ENCODE measurements around the gene PEX11B. TPM values are rescaled to one million over a fixed set of nuclear protein-coding genes. Genes with fewer than 3 reads are reported as not detected.

Gene PEX11B, protein sequence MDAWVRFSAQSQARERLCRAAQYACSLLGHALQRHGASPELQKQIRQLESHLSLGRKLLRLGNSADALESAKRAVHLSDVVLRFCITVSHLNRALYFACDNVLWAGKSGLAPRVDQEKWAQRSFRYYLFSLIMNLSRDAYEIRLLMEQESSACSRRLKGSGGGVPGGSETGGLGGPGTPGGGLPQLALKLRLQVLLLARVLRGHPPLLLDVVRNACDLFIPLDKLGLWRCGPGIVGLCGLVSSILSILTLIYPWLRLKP
- total RNA-seq, result 22.0 and 32.4 TPM in 2 replicates

DNA sequence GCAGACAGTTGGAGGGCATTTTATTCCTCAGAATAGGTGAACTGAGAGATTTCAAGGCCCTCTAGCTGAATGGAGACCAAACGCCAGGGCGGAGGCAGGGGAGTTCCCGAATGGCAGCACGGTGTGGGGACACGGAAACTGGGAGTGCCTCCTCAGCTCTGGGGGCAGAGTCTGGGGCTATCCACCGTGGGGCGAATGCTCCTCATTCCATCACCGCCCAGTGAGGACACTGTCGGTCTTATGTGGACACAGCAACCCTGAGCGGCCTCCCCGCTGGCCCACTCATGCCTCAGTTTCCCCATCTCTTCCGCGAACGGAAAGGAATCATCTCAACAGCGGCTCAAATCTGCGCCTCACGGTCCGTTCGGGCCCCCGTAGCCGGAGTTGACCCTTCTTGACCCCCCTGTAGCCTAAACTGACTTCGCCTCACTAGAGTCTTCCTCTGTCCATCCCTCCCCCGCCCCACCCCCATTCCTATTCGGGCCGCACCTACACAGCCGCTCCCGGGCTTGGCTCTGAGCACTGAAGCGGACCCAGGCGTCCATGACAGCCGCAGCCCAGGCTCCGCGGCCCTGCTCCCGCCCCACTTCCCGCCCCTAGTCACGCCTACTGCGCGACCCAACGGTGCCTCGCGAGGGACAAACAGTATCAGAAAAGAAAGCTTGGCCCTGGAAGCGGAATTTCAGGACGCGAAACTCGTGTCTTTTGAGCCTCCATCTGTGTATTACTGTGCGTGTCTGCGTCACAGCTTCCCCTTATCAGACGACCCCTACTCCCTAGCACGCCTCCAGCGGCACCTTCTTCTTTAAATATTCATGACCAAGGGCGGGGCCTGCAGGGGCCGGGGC lies at the start of gene PEX11B:
PEX11B (minus strand) TSS at position 574 of the 848 bp plus-strand sequence; CDS start at position 545, 29 bp downstream.

DNA sequence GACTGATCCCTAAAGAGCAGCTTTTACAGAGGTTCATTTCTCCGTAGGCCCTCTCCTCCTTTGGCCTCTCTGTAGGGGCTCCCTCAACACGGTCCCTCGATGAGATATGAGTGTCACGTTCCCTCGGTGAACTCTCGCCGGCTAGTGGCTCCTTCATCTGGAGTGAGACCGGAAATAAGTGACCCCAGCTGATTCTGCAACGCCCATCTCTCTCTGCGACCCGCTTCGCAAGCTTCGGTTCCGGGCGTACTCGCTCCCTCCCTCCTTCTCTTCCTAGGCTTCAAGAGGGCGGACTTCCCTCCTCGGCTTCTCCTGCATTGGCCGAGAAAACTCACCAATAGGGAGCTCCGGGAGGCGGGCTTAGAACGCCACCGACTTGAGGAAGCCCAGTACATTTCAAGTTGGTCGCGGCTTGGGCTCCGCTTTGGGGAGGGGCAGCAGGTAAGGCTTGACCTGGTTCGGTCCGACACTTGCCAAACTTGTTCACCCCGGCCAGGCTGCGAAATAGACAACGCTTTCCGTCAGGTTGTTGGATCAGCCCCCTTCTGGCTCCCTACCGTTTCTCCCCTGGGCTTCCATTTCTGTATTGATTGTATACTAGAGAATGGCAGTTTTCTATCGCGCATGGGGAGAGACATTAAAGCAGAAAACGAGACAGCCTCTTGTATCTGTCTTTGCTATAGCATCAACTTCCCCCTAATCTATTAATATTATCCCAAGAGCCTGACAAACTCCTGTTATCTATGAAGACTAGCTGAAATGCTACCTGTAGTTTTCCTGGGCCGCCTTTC lies 46.0 kb upstream of the PEX11B start, which contains the start of the genes ANKRD34A and POLR3GL:
ANKRD34A (minus strand) TSS at position 248 of the 791 bp plus-strand sequence. CDS start 2,816 bp downstream, outside the sequence.
POLR3GL (plus strand) TSS at position 363 of the 791 bp plus-strand sequence. CDS start 10,176 bp downstream, outside the sequence.

DNA sequence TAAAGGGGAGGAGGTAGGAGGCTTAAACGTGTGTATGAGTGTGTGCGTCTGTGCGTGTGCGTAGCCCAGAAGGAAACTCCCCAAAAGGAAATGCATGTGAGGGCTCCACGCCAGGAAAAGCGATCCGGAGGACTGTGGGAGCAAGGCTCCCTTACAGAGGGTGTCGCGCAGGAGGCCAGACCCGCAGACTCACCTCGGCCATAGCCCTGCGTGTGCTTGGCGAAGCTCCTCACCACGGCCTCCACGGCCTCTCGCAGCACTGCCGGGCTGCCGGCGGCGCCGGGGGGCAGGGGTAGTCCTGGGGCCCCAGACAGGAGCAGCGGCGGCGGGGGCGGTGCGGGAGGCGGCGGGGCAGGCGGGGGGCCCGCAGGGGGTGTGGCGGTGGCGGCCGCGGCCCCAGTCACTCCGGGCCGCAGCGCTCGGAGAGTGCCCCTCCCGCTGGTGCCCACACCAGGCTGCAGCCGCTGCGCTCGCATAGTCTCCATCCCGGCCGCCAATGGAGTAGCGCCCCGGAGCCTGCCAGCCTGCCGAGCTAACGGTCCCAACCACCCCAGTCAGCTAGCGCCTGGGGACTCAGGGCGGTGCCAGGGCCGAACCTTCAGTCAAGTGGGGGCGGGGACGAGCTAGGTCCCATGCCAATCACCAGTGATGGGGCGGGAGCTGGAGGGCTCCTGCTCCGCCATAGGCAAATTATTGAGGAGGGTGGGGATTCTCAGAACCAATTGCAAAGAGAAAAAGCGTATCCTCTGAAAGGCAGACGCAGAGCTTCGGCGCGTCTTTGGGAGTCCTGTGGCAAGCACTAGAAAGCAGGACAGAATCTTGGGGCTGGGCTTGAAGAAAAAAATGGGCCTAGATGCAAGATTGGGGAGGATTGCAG lies 39.2 kb upstream of the PEX11B start, which contains the start of gene LIX1L:
LIX1L (minus strand) TSS at position 575 of the 877 bp plus-strand sequence; CDS start at position 485, 90 bp downstream.

DNA sequence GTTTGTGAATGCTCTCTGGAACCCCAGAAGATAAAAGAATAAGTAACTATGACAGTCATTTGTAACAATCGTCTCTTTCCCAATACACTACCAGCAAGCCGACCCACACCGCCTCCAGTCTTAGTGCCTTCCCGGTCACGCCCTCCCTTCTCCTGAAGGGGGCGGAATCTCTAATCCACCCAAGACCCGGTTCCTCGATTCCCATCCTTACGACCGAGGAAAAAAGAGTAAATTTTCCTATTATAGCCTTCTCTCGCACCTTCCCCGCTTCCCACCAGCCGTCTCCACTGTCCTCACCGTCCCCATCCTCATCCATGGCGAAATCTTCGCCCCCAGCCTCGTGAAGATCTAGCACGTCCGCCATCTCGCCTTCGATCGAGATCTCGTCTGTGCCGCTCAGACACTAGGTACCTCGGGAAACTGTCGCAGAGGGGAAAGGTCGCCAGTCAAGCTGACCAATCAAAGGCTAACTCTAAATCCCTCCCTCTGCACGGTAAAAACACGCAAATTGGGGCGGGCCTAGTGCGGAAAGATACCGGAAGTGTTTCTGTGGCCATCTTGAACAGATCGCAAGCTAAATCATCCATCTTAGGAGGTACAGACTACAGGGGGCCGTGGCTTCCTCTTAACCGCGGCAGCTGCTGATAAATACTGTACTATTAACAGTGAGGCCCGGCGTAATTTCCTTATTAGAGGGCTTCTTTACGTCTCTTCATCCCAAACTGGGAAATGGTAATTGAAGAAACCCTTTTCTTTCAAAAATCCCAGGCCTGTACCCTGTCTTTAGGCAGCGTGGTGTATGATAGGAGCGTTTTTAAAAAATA lies 8.8 kb upstream of the PEX11B start, which contains the start of gene RBM8A:
RBM8A (minus strand) TSS at position 422 of the 824 bp plus-strand sequence; CDS start at position 364, 58 bp downstream.

DNA sequence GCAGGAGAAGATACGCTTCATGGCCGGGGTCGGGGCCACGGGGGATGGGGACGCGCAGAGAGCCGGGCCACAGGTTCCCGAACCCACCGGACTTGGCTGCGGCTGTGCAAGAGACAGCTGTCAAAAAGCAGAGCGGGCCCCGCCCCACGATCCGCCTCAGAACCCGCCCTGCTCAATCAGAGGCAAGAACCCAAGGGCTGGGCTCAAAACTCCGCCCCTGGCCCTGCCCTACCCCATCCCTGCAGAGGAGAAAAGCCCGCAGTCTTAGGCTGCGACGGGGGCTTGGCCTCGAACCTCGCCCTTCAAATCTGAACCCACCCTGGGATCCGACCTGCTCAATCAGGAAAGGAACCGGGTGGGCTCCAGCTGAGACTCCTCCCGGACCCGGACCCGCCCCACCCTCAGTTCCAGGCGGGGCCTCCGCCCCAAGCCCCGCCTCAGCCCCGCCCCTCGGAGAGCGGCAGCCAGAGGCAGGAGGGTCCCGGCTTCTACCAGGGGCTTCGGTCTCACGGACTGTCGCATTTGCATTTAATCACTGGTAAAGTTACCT lies 32.7 kb downstream of the PEX11B start, which contains the start of gene ANKRD35:
ANKRD35 (minus strand) TSS at position 129 of the 550 bp plus-strand sequence; CDS start at position 21, 108 bp downstream.

Other genes with a start within 250 kb of the PEX11B start
- gene PDZK1, start 211.3 kb downstream of the PEX11B start, total RNA-seq, result 0.28 and 0.30 TPM in 2 replicates
- not detected in 2 replicates for gene CD160, start 199.2 kb downstream of the PEX11B start, total RNA-seq
- gene RNF115, start 94.6 kb downstream of the PEX11B start, total RNA-seq, result 9.8 and 11.3 TPM in 2 replicates
- gene POLR3C, start 94.5 kb downstream of the PEX11B start, total RNA-seq, result 25.5 and 26.8 TPM in 2 replicates
- gene NUDT17, start 73.1 kb downstream of the PEX11B start, total RNA-seq, result 2.4 and 2.7 TPM in 2 replicates
- 7.4 and 17.6 TPM in 2 replicates for gene PIAS3, start 59.6 kb downstream of the PEX11B start, total RNA-seq
- 0.42 and 0.59 TPM in 2 replicates for gene ANKRD35, start 32.9 kb downstream of the PEX11B start, total RNA-seq
- gene ITGA10, start 8.7 kb downstream of the PEX11B start, total RNA-seq, result 0.89 and 3.9 TPM in 2 replicates
- 119 and 129 TPM in 2 replicates for gene RBM8A, start 8.8 kb upstream of the PEX11B start, total RNA-seq
- gene LIX1L, start 39.3 kb upstream of the PEX11B start, total RNA-seq, result 13.4 and 21.3 TPM in 2 replicates
- under 0.01 and 1.2 TPM in 2 replicates for gene ANKRD34A, start 45.9 kb upstream of the PEX11B start, total RNA-seq
- 12.5 and 13.0 TPM in 2 replicates for gene POLR3GL, start 46.0 kb upstream of the PEX11B start, total RNA-seq
- gene TXNIP, start 77.9 kb upstream of the PEX11B start, total RNA-seq, result 10.4 and 18.1 TPM in 2 replicates
- gene HJV, start 103.0 kb upstream of the PEX11B start, total RNA-seq, result not detected in 2 replicates
- 4.5 and 7.2 TPM in 2 replicates for gene NBPF10, start 226.1 kb upstream of the PEX11B start, total RNA-seq

All from smooth muscle cell of the umbilical artery (primary cell).